Measurements from ENCODE around the gene GBGT1.

Gene GBGT1

DNA sequence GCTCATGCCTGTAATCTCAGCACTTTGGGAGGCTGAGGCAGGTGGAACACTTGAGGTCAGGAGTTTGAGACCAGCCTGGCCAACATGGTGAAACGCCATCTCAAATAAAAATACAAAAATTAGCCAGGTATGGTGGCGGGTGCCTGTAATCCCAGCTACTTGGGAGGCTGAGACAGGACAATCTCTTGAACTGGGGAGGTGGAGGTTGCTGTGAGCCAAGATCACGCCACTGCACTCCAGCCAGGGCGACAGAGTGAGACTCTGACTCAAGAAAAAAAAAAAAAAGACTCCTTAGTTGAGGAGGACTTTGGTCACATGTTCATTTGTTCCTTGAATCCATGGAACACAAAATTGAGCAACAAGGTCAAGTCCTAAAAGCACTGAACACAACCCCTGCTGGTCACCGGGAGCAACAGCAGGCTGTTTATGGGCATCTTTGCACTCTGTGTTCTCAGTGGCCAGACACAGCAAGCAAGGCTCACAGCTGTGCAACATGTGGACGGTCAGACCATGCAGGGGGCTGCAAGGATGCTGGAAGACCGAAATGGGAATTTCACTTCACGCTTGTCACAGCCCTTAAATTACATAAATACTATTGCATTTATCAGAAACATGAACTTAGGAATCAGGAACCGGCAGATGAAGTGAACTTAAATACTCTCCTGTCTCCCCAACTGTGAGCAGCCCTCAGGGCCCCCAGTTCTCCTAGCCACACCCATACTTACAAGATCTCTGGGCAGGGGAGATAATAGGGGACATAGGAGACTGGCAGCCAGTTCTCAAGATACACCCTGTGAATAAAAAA, 2.8 kb downstream of the GBGT1 start:
- H3K27ac Mint-ChIP-seq = no peak overlapping the region
- peaks cover 15% of the 10 kb centered on the region for H3K4me1 Mint-ChIP-seq (ENCODE audit: low read depth)
- H3K4me3 Mint-ChIP-seq = no peak overlapping the region

DNA sequence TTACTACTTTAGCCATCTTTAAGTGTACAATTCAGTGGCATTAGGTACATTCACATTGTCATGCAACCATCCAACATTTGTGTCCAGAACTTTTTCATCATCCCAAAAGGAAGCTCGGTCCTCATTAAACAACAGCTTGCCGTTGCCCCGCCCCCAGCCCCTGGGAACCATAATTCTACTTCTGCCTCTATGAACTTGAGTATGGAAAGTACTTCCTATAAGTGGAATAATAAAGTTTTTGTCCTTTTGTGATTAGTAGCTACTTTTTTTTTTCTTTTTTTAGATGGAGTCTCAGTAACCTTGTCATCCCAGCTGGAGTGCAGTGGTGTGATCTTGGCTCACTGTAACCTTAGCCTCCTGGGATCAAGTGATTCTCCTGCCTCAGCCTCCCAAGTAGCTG, 5.0 kb downstream of the GBGT1 start:
- Mint-ChIP-seq H3K27me3 (no peaks in the 10 kb centered on the region), H3K27ac (no peak overlapping the region), H3K36me3 (ENCODE audit: low read depth) (no peaks in the 10 kb centered on the region), H3K9me3 (no peaks in the 10 kb centered on the region), H3K4me3 (no peak overlapping the region), H3K4me1 (ENCODE audit: low read depth) (peaks cover 9% of the 10 kb centered on the region)

More for the DNA sequence above, 2.8 kb downstream of the GBGT1 start:
- Mint-ChIP-seq H3K9me3 (no peaks in the 10 kb centered on the region), H3K27me3 (no peaks in the 10 kb centered on the region), H3K36me3 (ENCODE audit: low read depth) (no peaks in the 10 kb centered on the region)

DNA sequence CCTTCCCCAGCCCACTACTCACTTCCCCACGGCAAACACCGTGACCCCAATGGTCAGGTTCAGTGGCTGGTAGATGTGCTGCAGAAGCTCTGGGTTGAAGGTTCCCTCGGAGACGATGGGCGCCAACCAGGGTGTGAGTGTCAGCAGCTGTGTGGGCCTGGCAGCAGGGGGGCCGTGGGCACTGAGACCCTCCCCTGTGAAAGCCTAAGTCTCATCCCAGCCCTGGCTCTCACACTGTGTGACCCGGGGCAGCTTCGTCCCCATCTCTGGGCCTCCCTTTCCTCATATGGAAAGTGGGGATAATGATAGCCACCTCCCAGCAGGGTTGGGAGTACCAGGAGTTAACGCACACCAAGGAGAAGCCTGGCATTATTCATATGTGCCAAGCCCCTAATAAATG, 8.6 kb downstream of the GBGT1 start:
- H3K36me3 Mint-ChIP-seq (ENCODE audit: low read depth) = no peaks in the 10 kb centered on the region
- H3K27me3 Mint-ChIP-seq = no peaks in the 10 kb centered on the region
- no peaks in the 10 kb centered on the region for H3K9me3 Mint-ChIP-seq
- no peak overlapping the region for H3K27ac Mint-ChIP-seq
- H3K4me3 Mint-ChIP-seq = no peak overlapping the region
- H3K4me1 Mint-ChIP-seq (ENCODE audit: low read depth) = no peaks in the 10 kb centered on the region

DNA sequence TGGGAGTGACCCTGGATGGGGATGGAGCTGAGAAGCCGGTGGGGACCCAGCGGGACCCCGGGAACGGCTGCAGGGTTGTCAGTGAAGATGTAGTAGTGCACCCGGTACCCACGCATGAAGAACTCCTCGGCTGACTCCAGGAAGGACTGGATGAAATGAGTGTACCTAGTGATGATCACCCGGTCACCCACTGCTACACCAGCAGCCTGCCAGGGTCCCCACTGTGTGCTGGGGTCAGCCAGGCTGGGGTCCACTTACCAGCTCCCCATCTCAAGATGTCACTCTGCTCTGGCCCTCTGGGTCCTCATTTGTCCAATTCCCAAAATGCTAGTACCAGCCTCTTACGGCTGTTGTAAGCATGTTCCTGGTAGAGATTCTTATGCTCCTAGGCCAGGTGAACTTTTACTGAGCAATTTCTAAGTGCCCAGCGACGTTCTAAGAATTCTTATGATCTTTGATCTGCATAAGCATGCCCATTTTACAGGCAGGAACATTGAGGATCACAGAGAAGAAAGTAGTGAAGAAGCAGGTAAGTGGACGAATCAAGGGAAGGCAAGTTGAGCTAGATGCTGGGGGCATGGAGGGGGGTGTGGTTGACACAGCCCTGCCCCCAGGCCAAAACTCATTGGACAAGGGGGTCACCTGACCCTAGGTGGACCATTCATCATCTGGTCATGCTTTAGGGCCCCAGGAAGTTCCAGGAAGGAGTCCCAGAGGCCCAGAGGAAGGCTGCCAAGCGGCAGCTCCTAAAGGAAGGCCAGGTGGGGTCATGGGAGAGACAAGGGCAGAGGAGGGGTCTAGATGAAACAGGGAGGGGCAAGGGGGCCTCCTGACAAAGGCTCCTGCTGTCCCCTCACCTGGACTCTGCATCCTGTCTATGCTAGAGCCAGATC, 9.4 kb downstream of the GBGT1 start:
- Mint-ChIP-seq H3K9me3 (no peaks in the 10 kb centered on the region), H3K4me3 (no peak overlapping the region), H3K27me3 (no peaks in the 10 kb centered on the region), H3K36me3 (ENCODE audit: low read depth) (no peaks in the 10 kb centered on the region), H3K27ac (no peak overlapping the region), H3K4me1 (ENCODE audit: low read depth) (peaks cover 3% of the 10 kb centered on the region)

DNA sequence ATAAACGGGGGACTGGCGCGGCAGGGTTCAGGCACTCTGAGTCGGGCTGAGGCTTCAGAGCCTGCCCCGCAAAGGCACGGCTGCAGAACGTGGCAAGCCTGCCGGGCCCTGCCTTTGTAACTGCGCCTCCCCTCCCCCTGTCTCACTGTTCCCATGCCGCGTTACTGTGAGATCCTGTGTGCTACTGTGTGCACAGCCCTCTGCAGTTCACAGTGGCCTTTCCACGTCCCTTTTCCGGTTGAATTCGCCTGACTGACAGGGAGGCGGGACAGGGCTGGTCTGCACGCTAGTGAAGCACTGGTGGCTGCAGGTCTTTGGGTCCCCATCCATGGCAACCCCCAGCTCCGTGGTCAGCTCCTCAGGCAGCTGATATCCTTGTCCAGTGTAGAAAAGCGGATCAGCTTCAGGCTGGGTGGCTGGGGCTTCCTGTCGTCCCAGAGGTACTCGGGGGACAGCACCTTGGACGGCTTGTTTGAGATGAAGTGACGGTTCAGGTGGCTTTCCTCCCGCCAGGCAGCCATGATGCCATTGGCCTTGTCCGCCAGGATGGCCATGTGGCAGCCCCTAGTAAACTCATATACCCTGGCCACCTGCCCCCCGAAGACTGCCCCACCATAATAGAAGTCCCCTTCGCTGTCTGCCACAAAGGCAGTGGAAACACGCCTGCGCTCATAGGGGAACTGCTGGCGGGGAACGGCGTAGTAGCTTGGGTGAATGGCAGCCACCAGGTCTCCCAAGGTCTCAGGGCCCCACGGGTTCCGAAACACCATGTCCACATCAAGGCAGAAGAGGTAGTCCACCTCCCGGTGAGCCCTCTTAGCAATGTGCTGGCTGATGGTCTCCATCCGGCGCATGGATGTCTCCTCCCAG, 10.3 kb downstream of the GBGT1 start:
- H3K27ac Mint-ChIP-seq = no peak overlapping the region
- H3K4me1 Mint-ChIP-seq (ENCODE audit: low read depth) = peaks cover 3% of the 10 kb centered on the region
- H3K9me3 Mint-ChIP-seq = no peaks in the 10 kb centered on the region
- no peaks in the 10 kb centered on the region for H3K27me3 Mint-ChIP-seq
- no peaks in the 10 kb centered on the region for H3K36me3 Mint-ChIP-seq (ENCODE audit: low read depth)
- H3K4me3 Mint-ChIP-seq = no peak overlapping the region

DNA sequence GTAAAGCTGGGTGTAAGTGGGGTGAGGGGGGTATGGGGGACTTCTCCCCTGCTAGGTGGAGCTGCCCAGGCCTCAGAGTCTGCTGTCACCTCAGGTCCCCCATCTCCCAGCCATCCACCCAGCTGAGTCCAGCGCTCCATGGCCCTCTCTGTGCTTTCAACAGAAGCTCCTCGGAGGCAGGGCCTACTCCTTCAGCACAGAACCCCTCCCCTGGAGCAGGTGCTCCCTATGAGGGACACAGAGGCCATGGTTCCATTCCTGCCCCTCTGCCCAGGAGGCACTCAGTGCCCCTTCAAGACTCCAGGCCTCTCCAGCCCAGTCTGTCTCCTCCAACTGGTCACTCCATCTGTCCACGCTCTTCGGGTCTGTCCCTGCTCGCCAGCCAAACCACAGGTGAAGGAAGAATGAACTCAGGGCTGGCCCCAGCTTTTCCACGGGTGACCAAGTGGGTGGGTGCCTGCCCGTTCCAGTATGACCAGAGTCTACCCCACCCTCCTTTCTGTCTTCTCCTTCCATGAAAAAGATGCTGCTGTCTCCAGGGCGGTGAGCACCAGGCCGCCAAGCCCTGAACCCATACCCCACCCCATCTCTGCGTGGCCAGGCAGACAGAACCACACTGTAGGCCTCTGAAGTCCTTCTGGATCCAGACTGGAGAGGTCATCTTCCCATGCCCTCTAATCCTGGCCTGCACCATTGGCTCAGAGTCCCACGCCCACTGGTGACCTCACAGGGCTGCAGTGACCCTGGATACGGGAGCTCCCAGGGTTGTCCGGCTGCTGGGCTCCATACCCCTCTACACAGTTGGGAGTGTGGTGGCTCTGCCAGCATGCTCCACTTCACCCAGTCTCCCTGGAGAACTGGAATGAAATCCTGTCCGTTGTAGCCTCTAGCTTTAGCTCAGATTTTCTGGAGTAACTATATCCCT, 11.9 kb downstream of the GBGT1 start:
- no peaks in the 10 kb centered on the region for H3K27me3 Mint-ChIP-seq
- no peak overlapping the region for H3K4me3 Mint-ChIP-seq
- H3K27ac Mint-ChIP-seq = no peak overlapping the region
- no peaks in the 10 kb centered on the region for H3K9me3 Mint-ChIP-seq
- H3K4me1 Mint-ChIP-seq (ENCODE audit: low read depth) = peaks cover 19% of the 10 kb centered on the region
- H3K36me3 Mint-ChIP-seq (ENCODE audit: low read depth) = peaks cover 6% of the 10 kb centered on the region

DNA sequence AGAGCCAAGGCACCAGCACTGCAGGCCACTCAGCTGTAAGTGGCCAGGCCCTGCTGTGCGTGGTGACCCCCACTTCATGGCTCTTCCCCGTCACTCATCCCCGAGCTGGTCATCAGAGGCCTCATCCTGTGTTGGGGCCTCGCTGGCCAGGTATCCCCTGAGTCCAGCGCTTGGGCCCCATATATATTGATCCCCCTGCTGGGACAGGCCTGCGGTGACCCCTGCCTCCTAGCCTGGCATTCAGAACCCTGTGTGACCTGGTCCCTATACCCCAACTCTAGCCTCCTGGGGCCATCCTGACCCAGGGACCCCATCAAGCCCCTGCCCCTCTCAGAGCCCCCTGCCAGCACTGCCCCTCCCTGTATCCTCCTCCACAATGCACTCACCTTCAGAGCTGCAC, 12.7 kb downstream of the GBGT1 start:
- H3K4me3 Mint-ChIP-seq = no peak overlapping the region
- H3K9me3 Mint-ChIP-seq = no peaks in the 10 kb centered on the region
- peaks cover 11% of the 10 kb centered on the region for H3K36me3 Mint-ChIP-seq (ENCODE audit: low read depth)
- H3K27ac Mint-ChIP-seq = peak overlapping the region; percentile 61
- H3K4me1 Mint-ChIP-seq (ENCODE audit: low read depth) = peaks cover 24% of the 10 kb centered on the region
- H3K27me3 Mint-ChIP-seq = no peaks in the 10 kb centered on the region

DNA sequence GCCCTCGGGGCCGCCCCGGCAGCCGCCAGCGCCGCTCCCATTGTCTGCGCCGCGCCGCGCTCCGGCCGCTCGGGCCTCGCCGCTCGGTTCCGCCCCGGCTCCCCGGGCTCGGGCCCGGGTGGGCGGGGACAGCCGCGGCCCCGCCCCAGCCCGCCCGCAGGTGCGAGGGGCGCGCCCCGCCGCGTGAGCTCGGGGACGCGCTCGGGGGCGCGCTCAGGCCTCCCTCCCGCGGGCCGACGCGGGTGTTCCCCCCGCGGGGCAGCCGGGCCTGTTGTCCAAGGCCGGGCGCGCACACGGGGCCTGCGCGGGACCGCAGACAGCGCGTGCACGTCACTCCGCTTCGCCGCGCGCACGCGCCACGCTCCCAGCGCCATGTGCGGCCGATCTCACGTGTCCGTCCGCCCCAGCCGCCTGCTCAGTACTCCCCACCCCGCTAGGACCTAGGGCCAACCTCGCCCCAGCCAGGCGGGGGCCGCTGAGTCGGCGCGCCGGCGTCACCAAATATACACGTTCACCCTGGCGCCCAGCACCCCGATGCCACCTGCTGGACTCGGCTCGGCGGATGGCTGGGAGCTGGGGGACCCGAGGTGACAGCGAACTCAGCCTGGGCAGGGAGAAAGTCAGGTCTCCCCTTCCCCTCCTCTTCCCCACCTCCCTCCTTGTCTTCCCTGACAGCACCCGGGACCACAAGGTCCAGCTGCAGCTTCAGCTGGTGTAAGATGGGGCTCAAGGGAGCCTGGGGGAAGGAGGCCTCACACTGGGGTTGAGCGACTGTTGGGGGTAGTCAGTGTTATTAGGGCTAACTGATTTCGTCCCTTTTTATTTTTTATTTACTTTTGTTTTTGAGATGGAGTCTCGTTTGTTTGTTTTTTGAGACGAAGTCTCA, 14.3 kb downstream of the GBGT1 start:
- Mint-ChIP-seq H3K4me3 (peak overlapping the region; percentile 78), H3K4me1 (ENCODE audit: low read depth) (peaks cover 37% of the 10 kb centered on the region), H3K9me3 (no peaks in the 10 kb centered on the region), H3K27ac (peak overlapping the region; percentile 85), H3K27me3 (no peaks in the 10 kb centered on the region), H3K36me3 (ENCODE audit: low read depth) (peaks cover 11% of the 10 kb centered on the region)

DNA sequence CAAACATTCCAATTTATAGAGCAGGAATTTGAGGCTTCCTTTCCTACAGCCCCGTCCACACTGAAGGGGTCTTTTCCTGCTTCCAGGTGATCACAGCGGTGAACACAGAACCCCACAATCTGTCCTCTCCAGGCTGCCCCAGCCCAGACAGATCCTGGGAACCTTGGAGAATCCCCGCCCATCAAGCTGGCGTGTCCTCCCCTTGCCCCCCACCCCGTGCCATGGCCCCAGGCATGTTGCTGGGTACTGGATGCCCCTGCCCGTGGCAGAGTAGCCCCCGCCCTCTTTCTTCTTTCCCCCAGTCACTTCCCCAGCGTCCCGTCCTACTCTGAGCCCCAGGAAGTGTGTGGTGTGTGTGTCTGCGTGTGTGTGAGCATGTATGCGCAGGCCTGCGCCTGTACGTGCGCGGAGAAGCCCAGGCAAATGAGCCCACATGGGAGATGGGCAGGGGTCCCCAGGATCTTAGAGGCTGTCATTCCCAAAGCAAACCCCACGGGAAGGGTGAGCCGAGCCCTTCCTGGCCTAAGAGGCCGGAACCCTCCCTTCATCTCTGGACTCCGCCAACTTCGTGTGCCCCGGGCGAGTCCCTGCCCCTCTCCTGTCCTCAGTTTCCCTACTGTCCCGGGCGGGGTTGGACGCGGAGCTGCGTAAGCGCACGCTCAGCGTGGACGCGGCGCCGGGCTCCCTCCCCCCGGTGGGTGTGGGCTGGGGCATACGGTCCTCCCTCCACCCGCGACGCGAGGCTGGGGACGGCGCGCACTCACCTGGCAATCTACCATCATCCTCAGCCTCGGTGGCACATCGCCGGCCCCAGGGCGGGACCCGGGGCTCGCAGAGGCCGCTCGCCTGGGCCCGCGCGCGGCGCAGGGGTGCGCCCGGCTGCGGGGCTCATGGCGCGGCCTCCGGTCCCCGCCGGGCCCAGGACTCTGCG, 15.2 kb downstream of the GBGT1 start:
- peaks cover 46% of the 10 kb centered on the region for H3K4me1 Mint-ChIP-seq (ENCODE audit: low read depth)
- H3K36me3 Mint-ChIP-seq (ENCODE audit: low read depth) = peaks cover 11% of the 10 kb centered on the region
- no peaks in the 10 kb centered on the region for H3K27me3 Mint-ChIP-seq

DNA sequence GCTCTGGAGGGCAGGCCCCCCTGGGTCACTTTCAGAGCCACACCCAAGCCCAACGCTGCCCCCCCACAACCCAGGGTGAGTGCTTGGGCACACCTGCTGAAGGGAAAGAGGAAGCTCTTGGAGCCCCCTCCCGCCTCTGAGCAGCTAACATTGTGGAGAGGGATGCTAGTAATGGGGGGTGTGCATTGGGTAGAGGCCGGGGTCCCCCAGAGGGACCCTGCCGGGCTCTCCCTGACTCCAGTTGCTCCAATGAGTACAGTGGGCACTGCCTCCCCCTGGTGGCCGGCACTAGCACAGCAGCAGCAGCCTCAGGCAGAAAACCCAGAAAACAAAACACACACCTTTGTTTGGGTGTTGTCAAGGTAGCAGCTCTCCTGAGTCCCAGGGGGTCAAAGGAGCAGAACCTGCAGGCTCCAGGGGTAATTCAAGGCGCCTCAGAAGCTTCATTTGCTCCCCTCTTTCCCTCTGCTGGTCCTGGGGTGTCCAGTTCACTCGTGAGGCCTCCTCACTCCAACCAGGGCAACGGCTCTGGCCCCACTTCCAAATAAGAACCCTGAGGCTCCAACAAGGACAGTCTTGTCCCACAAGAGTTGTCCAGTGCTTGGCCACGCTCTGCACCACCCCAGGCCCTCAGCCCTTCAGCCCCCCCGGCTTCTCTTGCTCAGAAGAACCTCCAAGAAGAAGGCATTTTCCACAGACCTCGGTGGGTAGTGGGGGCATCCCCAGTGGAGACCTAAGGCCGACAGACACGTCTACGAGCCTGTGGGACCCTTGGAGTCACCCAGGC, 16.1 kb downstream of the GBGT1 start:
- H3K9me3 Mint-ChIP-seq = no peaks in the 10 kb centered on the region
- peaks cover 11% of the 10 kb centered on the region for H3K36me3 Mint-ChIP-seq (ENCODE audit: low read depth)
- peak overlapping the region; percentile 94 for H3K4me3 Mint-ChIP-seq
- no peaks in the 10 kb centered on the region for H3K27me3 Mint-ChIP-seq
- peaks cover 55% of the 10 kb centered on the region for H3K4me1 Mint-ChIP-seq (ENCODE audit: low read depth)
- H3K27ac Mint-ChIP-seq = peak overlapping the region; percentile 94

More for the DNA sequence above, 15.2 kb downstream of the GBGT1 start:
- H3K9me3 Mint-ChIP-seq = no peaks in the 10 kb centered on the region
- H3K27ac Mint-ChIP-seq = peak overlapping the region; percentile 94
- peak overlapping the region; percentile 94 for H3K4me3 Mint-ChIP-seq

DNA sequence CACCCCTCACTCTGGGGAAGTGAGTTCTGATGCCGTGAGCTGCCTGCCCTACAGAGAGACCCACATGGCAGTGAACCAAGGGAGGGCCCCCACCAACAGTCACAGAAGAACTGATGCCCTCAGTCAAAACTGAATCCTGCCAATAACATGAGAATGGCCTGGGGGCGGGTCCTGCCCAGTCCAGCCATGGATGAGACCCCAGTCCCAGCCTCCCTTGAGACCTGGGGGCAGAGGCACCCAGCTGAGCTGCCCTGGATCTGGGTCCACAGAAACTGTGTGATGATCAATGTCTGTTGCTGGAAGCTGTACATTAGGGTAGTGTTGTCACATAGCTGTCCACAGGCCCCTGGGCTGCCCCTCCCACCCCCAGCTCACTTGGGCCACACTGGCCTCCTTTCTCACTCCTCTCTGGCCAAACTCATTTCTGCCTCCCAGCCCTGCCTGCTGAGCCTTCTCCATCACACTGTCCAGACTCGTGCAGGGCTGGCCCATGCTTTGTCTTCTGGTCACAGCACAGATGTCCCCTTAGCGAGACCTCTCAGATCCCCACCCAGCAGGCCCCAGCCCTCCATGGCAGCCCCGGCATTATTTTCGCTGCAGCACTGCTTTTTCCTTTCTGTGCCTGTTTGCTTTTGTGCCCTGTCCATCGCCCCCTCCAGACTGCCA, 16.8 kb downstream of the GBGT1 start:
- Mint-ChIP-seq H3K4me3 (peak overlapping the region; percentile 94), H3K27me3 (no peaks in the 10 kb centered on the region), H3K36me3 (ENCODE audit: low read depth) (peaks cover 11% of the 10 kb centered on the region), H3K9me3 (no peaks in the 10 kb centered on the region), H3K27ac (no peak overlapping the region), H3K4me1 (ENCODE audit: low read depth) (peaks cover 62% of the 10 kb centered on the region)
